Testis (tissue), 3 donors: ENCODE measurements around the gene SSNA1. TPM values are rescaled to one million over a fixed set of nuclear protein-coding genes. Genes with fewer than 3 reads are reported as not detected.

Source experiments
- DNase-seq: peaks from one replicate; pipeline ENCODE4 v3.0.0-alpha.2; 2019
- H3K27ac ChIP-seq, 2 donors: fragments of 200-600 bp; sonication (generic); one replicate each; pipeline ENCODE4 v1.5.1; 2019
- H3K27me3 ChIP-seq: fragments of 200-600 bp; sonication (generic); one replicate; pipeline ENCODE4 v1.5.1; 2019
- H3K36me3 ChIP-seq: fragments of 200-600 bp; sonication (generic); one replicate; pipeline ENCODE4 v1.5.1; 2017; ENCODE audit warnings: low read depth; ENCODE audit errors: missing control alignments
- H3K4me1 ChIP-seq: fragments of 200-600 bp; sonication (generic); one replicate; pipeline ENCODE4 v1.5.1; 2019
- H3K4me3 ChIP-seq, 2 donors: fragments of 200-600 bp; sonication (generic); one replicate each; pipeline ENCODE4 v1.5.1; 2017 to 2019
- H3K9me3 ChIP-seq: fragments of 200-600 bp; sonication (generic); one replicate; pipeline ENCODE4 v1.5.1; 2017
- CTCF ChIP-seq, 3 experiments: fragments of 450-650 bp in 2 of 3; fragments of 200-600 bp in 1 of 3; sonication (generic) in 1 of 3; IDR thresholded peaks; one replicate each; pipeline ENCODE4 v1.5.1; 2016 to 2019; ENCODE audit warnings: antibody characterized with exemption in 3 of 3, mild to moderate bottlenecking in 2 of 3, moderate library complexity in 1 of 3
- POLR2A ChIP-seq: fragments of 450-650 bp; IDR thresholded peaks from one replicate; pipeline ENCODE4 v1.6.1; 2017; ENCODE audit warnings: antibody characterized with exemption, mild to moderate bottlenecking, moderate library complexity
- WGBS, 2 donors: methylation state at CpG; one replicate each; pipeline ENCODE4 v1.1.5; 2018; 5-methylcytosine and 5-hydroxymethylcytosine counted together
- intact Hi-C: fragments of 100-400 bp; cut with DNase I; formaldehyde crosslinking; loops from one replicate; pipeline ENCODE4 v1.15.1; 2023; ENCODE audit warnings: low total_unique reads
- polyA plus RNA-seq: library from polyadenylated mRNA; stranded (reverse); fragments of 350-450 nt; fragmentation: Illumina TruSeq; extraction: RNeasy Lipid Tissue Mini Kit (QIAGEN cat#74804); gene quantifications from one replicate; pipeline ENCODE4 v1.2.3, GENCODE V29; 2014; ENCODE audit warnings: low read depth, low replicate concordance; ENCODE audit not compliant: insufficient read depth
- total RNA-seq, 2 donors: library from RNA; depleted of rRNA; stranded (reverse); fragments of >200 nt; gene quantifications; one replicate each; pipeline ENCODE4 v1.2.3, GENCODE V29; 2016

The SSNA1 gene
- total and polyA plus RNA-seq, 3 donors from 2014 or later: 134 to 211 (median 137) TPM

GRCh38 chr9:137222190-137223077, 34.0 kb downstream of the SSNA1 start, which contains the start of gene RNF208:
Gene RNF208, minus strand, starts transcription at chr9:137222240. Its CDS starts 1,028 bp downstream, at chr9:137221212.
- no peaks in the 10 kb centered on the region for H3K27me3 ChIP-seq
- H3K9me3 ChIP-seq: no peaks in the 10 kb centered on the region
- H3K27ac ChIP-seq: peak within 1 kb of the TSS; percentile 59 to 68
- no peaks in the 10 kb centered on the region for H3K36me3 ChIP-seq
- intact Hi-C loops: loop anchor here (10.0 kb wide), 1 partner anchor 108 kb away; the partner anchor contains the start of gene DPP7
- no peak for DNase-seq
- peaks cover 23% of the 10 kb centered on the region for H3K4me1 ChIP-seq
- H3K4me3 ChIP-seq: peak within 1 kb of the TSS; percentile 56 to 76
- 0 to 2% methylated on average over 3 to 46 of the region's 88 CpGs for WGBS, 2 donors
- TF ChIP-seq CTCF (IDR thresholded peaks at IDR 0.05): no peak

GRCh38 chr9:137223078-137223970, 34.8 kb downstream of the SSNA1 start:
- WGBS, 2 donors: 0 to 1% methylated on average over 2 to 62 of the region's 63 CpGs
- intact Hi-C loops: loop anchor here (10.0 kb wide), 1 partner anchor 109 kb away; the partner anchor contains the start of gene DPP7

GRCh38 chr9:137224830-137225694, 36.6 kb downstream of the SSNA1 start, which contains the start of gene CYSRT1:
Gene CYSRT1, plus strand, starts transcription at chr9:137225174. Its CDS starts 448 bp downstream, at chr9:137225622.
- WGBS, 2 donors: 55 to 68% methylated on average over 6 to 21 of the region's 23 CpGs
- no peaks in the 10 kb centered on the region for H3K27me3 ChIP-seq
- no peak within 1 kb of the TSS for H3K27ac ChIP-seq
- intact Hi-C loops: loop anchor here (10.0 kb wide), 1 partner anchor 110 kb away; the partner anchor contains the start of gene DPP7
- DNase-seq: no peak
- H3K9me3 ChIP-seq: no peaks in the 10 kb centered on the region
- peak within 1 kb of the TSS; percentile 56 to 76 for H3K4me3 ChIP-seq
- TF ChIP-seq POLR2A (no peak), CTCF (IDR thresholded peaks at IDR 0.05) (no peak)
- H3K36me3 ChIP-seq: no peaks in the 10 kb centered on the region
- H3K4me1 ChIP-seq: peaks cover 28% of the 10 kb centered on the region

More at GRCh38 chr9:137223078-137223970, 34.8 kb downstream of the SSNA1 start:
- H3K27ac ChIP-seq: peak overlapping the region; percentile 59 to 68
- TF ChIP-seq CTCF (IDR thresholded peaks at IDR 0.05) (no peak), POLR2A (no peak)
- DNase-seq: peak; percentile 96
- no peaks in the 10 kb centered on the region for H3K27me3 ChIP-seq
- peaks cover 26% of the 10 kb centered on the region for H3K4me1 ChIP-seq
- no peaks in the 10 kb centered on the region for H3K9me3 ChIP-seq
- H3K4me3 ChIP-seq: peak overlapping the region; percentile 56 to 76
- H3K36me3 ChIP-seq: no peaks in the 10 kb centered on the region

GRCh38 chr9:137225699-137226331, 37.3 kb downstream of the SSNA1 start:
- intact Hi-C loops: loop anchor here (10.0 kb wide), 1 partner anchor 111 kb away; the partner anchor contains the start of gene DPP7
- WGBS, 2 donors: 81 to 93% methylated on average over 6 to 21 of the region's 21 CpGs

More at GRCh38 chr9:137225699-137226331, 37.3 kb downstream of the SSNA1 start:
- no peaks in the 10 kb centered on the region for H3K36me3 ChIP-seq
- no peak for DNase-seq
- H3K4me1 ChIP-seq: peaks cover 28% of the 10 kb centered on the region
- H3K27me3 ChIP-seq: no peaks in the 10 kb centered on the region
- H3K4me3 ChIP-seq: no peak overlapping the region
- no peak overlapping the region for H3K27ac ChIP-seq
- H3K9me3 ChIP-seq: no peaks in the 10 kb centered on the region
- TF ChIP-seq POLR2A (no peak), CTCF (IDR thresholded peaks at IDR 0.05) (no peak)
